ENCODE measurements around the gene CBLB. TPM values are rescaled to one million over a fixed set of nuclear protein-coding genes. Genes with fewer than 3 reads are reported as not detected.

The CBLB gene
- total RNA-seq, 1 experiment from 2014 or later = 34.3 TPM

DNA sequence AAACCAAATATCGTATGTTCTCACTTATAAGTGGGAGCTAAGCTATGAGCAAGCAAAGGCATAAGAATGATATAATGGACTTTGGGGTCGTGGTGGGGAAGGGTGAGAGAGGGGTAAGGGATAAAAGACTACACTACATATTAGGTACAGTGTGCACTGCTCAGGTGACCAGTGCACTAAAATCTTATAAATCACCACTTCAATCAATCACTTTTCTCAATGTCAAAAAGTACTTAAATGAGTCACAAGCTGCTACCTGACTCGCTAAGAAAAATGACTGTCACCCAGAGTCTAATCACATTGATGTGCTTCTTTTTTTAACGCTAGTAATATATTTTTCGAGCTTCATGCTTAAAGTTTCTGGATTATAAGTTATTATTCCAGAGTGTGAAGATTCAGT lies 95.5 kb downstream of the CBLB start:
- Mint-ChIP-seq H3K4me3 (ENCODE audit: unreplicated experiment) (no peak overlapping the region), H3K27me3 (ENCODE audit: insufficient read depth, unreplicated experiment) (no peaks in the 10 kb centered on the region), H3K9me3 (ENCODE audit: unreplicated experiment) (no peaks in the 10 kb centered on the region), H3K36me3 (ENCODE audit: insufficient read depth, unreplicated experiment) (no peaks in the 10 kb centered on the region), H3K4me1 (ENCODE audit: low read depth, unreplicated experiment) (peaks cover 8% of the 10 kb centered on the region), H3K27ac (ENCODE audit: unreplicated experiment) (no peak overlapping the region)
- no TSS peak for BruUV-seq (replicated peaks)
- no peak overlapping the region for H3K4me3 ChIP-seq (ENCODE audit: low read depth, low read length)
- no peak for DNase-seq
- ChIA-PET CTCF (no interaction called here), POLR2A (no interaction called here)
- H3K9me3 ChIP-seq = no peaks in the 10 kb centered on the region
- intact Hi-C loops (cut with micrococcal nuclease; ENCODE audit: unreplicated experiment) = no loop called here
- H3K4me1 ChIP-seq = no peaks in the 10 kb centered on the region
- TF ChIP-seq, protein P1, sequence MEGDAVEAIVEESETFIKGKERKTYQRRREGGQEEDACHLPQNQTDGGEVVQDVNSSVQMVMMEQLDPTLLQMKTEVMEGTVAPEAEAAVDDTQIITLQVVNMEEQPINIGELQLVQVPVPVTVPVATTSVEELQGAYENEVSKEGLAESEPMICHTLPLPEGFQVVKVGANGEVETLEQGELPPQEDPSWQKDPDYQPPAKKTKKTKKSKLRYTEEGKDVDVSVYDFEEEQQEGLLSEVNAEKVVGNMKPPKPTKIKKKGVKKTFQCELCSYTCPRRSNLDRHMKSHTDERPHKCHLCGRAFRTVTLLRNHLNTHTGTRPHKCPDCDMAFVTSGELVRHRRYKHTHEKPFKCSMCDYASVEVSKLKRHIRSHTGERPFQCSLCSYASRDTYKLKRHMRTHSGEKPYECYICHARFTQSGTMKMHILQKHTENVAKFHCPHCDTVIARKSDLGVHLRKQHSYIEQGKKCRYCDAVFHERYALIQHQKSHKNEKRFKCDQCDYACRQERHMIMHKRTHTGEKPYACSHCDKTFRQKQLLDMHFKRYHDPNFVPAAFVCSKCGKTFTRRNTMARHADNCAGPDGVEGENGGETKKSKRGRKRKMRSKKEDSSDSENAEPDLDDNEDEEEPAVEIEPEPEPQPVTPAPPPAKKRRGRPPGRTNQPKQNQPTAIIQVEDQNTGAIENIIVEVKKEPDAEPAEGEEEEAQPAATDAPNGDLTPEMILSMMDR (IDR thresholded peaks at IDR 0.05; ENCODE audit: insufficient read depth in 1 of 2, low read depth in 1 of 2, low read length in 1 of 2, severe bottlenecking in 1 of 2, unreplicated experiment in 1 of 2) = no peak
- H3K27me3 ChIP-seq (replicated peaks; ENCODE audit: control insufficient read depth, insufficient read depth, low read length) = no peaks in the 10 kb centered on the region
- no peaks in the 10 kb centered on the region for H3K36me3 ChIP-seq (ENCODE audit: control insufficient read depth, insufficient read depth, low read length)

DNA sequence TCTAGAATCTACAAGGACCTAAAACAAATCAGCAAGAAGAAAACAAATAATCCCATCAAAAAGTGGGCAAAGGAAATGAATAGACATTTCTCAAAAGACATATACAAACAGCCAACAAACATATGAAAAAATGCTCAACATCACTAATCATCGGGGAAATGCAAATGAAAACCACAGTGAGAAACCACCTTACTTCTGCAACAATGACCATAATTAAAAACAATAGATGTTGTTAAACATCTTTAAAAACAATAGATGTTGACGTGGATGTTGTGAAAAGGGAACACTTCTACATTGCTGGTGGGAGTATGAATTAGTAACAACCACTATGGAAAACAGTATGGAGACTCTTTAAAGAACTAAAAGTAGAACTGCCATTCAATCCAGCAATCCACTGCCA lies 96.2 kb downstream of the CBLB start:
- Histone ChIP-seq H3K4me1 (no peaks in the 10 kb centered on the region), H3K36me3 (ENCODE audit: control insufficient read depth, insufficient read depth, low read length) (no peaks in the 10 kb centered on the region), H3K4me3 (ENCODE audit: low read depth, low read length) (no peak overlapping the region), H3K27me3 (replicated peaks; ENCODE audit: control insufficient read depth, insufficient read depth, low read length) (no peaks in the 10 kb centered on the region), H3K9me3 (no peaks in the 10 kb centered on the region)
- TF ChIP-seq, protein P1 (IDR thresholded peaks at IDR 0.05; ENCODE audit: insufficient read depth in 1 of 2, low read depth in 1 of 2, low read length in 1 of 2, severe bottlenecking in 1 of 2, unreplicated experiment in 1 of 2) = no peak
- H3K27ac Mint-ChIP-seq (ENCODE audit: unreplicated experiment) = no peak overlapping the region
- no peaks in the 10 kb centered on the region for H3K36me3 Mint-ChIP-seq (ENCODE audit: insufficient read depth, unreplicated experiment)
- no peaks in the 10 kb centered on the region for H3K27me3 Mint-ChIP-seq (ENCODE audit: insufficient read depth, unreplicated experiment)
- H3K4me3 Mint-ChIP-seq (ENCODE audit: unreplicated experiment) = no peak overlapping the region
- ChIA-PET POLR2A (no interaction called here), CTCF (no interaction called here)
- DNase-seq = no peak
- peaks cover 8% of the 10 kb centered on the region for H3K4me1 Mint-ChIP-seq (ENCODE audit: low read depth, unreplicated experiment)
- BruUV-seq (replicated peaks) = no TSS peak
- intact Hi-C loops (cut with micrococcal nuclease; ENCODE audit: unreplicated experiment) = no loop called here
- no peaks in the 10 kb centered on the region for H3K9me3 Mint-ChIP-seq (ENCODE audit: unreplicated experiment)

DNA sequence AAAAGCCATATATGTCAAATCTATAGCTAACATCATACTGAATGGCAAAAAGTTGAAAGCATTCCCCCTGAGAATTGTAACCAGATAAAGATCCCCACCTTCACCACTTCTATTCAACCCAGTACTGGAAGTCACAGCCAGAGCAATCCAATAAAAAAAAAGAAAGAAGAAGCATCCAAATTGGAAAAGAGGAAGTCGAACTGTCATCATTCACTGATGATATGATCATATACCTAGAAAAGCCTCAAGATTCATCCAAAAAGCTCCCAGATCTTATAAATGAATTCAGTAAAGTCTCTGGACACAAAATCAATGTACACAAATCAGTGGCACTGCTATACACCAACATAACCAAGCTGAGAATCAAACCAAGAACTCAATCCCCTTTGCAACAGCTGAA lies 97.4 kb downstream of the CBLB start:
- ChIA-PET POLR2A (no interaction called here), CTCF (no interaction called here)
- Histone ChIP-seq H3K4me1 (no peaks in the 10 kb centered on the region), H3K27me3 (replicated peaks; ENCODE audit: control insufficient read depth, insufficient read depth, low read length) (no peaks in the 10 kb centered on the region), H3K36me3 (ENCODE audit: control insufficient read depth, insufficient read depth, low read length) (no peaks in the 10 kb centered on the region), H3K4me3 (ENCODE audit: low read depth, low read length) (no peak overlapping the region), H3K9me3 (no peaks in the 10 kb centered on the region)
- Mint-ChIP-seq H3K4me1 (ENCODE audit: low read depth, unreplicated experiment) (peaks cover under 1% of the 10 kb centered on the region), H3K9me3 (ENCODE audit: unreplicated experiment) (no peaks in the 10 kb centered on the region), H3K4me3 (ENCODE audit: unreplicated experiment) (no peak overlapping the region), H3K36me3 (ENCODE audit: insufficient read depth, unreplicated experiment) (no peaks in the 10 kb centered on the region), H3K27me3 (ENCODE audit: insufficient read depth, unreplicated experiment) (no peaks in the 10 kb centered on the region), H3K27ac (ENCODE audit: unreplicated experiment) (no peak overlapping the region)
- intact Hi-C loops (cut with micrococcal nuclease; ENCODE audit: unreplicated experiment) = no loop called here
- no peak for DNase-seq
- BruUV-seq (replicated peaks) = no TSS peak
- TF ChIP-seq, protein P1 (IDR thresholded peaks at IDR 0.05; ENCODE audit: insufficient read depth in 1 of 2, low read depth in 1 of 2, low read length in 1 of 2, severe bottlenecking in 1 of 2, unreplicated experiment in 1 of 2) = no peak

Measured in Caco-2 (cell line).